Suprapubic skin (tissue), 4 donors: ENCODE results near the gene ZBTB42. TPM values are rescaled to one million over a fixed set of nuclear protein-coding genes. Genes with fewer than 3 reads are reported as not detected.

Experiments used
- DNase-seq, 2 donors: peaks; one replicate each; pipeline ENCODE4 v3.0.0-alpha.2; 2019; ENCODE audit warnings: low spot score in 2 of 2
- H3K27ac ChIP-seq: fragments of 200-600 bp; sonication (generic); one replicate; pipeline ENCODE4 v1.5.1; 2019
- H3K27me3 ChIP-seq: fragments of 200-600 bp; sonication (generic); one replicate; pipeline ENCODE4 v1.5.1; 2019
- H3K36me3 ChIP-seq: fragments of 200-600 bp; sonication (generic); one replicate; pipeline ENCODE4 v1.5.1; 2019
- H3K4me1 ChIP-seq: fragments of 200-600 bp; sonication (generic); one replicate; pipeline ENCODE4 v1.5.1; 2019
- H3K4me3 ChIP-seq: fragments of 200-600 bp; sonication (generic); one replicate; pipeline ENCODE4 v1.5.1; 2019; ENCODE audit warnings: mild to moderate bottlenecking
- H3K9me3 ChIP-seq: fragments of 200-600 bp; sonication (generic); one replicate; pipeline ENCODE4 v1.5.1; 2019
- CTCF ChIP-seq, 2 donors: fragments of 200-600 bp in 1 of 2; fragments of 450-650 bp in 1 of 2; sonication (generic) in 1 of 2; IDR thresholded peaks; one replicate each; pipeline ENCODE4 v1.5.1; 2016 to 2019; ENCODE audit warnings: antibody characterized with exemption in 2 of 2, mild to moderate bottlenecking in 1 of 2, moderate library complexity in 1 of 2
- EP300 ChIP-seq: sonication (generic); formaldehyde crosslinking; IDR thresholded peaks from one replicate; pipeline ENCODE4 v1.6.1; 2017; ENCODE audit warnings: antibody characterized with exemption
- POLR2A ChIP-seq, 2 donors: fragments of 450-650 bp; IDR thresholded peaks; one replicate each; pipeline ENCODE4 v1.6.1; 2017; ENCODE audit warnings: antibody characterized with exemption in 2 of 2, mild to moderate bottlenecking in 2 of 2, moderate library complexity in 2 of 2
- POLR2AphosphoS5 ChIP-seq, 3 donors: sonication (generic); formaldehyde crosslinking; IDR thresholded peaks; one replicate each; pipeline ENCODE4 v1.6.1; 2017; ENCODE audit warnings: antibody characterized with exemption in 3 of 3
- WGBS: methylation state at CpG from one replicate; pipeline ENCODE4 v1.1.5; 2018; 5-methylcytosine and 5-hydroxymethylcytosine counted together
- total RNA-seq, 4 donors: library from RNA; depleted of rRNA; stranded (reverse); fragments of >200 nt; gene quantifications; one replicate each; pipeline ENCODE4 v1.1.0, GENCODE V29; 2016

Gene ZBTB42
- total RNA-seq, 4 donors from 2014 or later, result 3.7 to 9.8 (median 7.8) TPM

GRCh38 chr14:104774453-104775072 lies 26.3 kb upstream of the ZBTB42 start:
- H3K4me1 ChIP-seq, result peaks cover 5% of the 10 kb centered on the region
- peaks cover 76% of the 10 kb centered on the region for H3K36me3 ChIP-seq
- no peak for DNase-seq
- 81% methylated on average over 14 of the region's 20 CpGs for WGBS
- H3K9me3 ChIP-seq, result no peaks in the 10 kb centered on the region
- H3K4me3 ChIP-seq, result no peak overlapping the region
- no peaks in the 10 kb centered on the region for H3K27me3 ChIP-seq
- no peak overlapping the region for H3K27ac ChIP-seq
- TF ChIP-seq CTCF (IDR thresholded peaks at IDR 0.05), result no peak
- no peak for TF ChIP-seq POLR2A (IDR thresholded peaks at IDR 0.05)

GRCh38 chr14:104775073-104775489 lies 25.8 kb upstream of the ZBTB42 start:
- no peak overlapping the region for H3K27ac ChIP-seq
- H3K27me3 ChIP-seq, result no peaks in the 10 kb centered on the region
- WGBS, result 96% methylated on average over 4 of the region's 13 CpGs
- TF ChIP-seq POLR2AphosphoS5 (IDR thresholded peaks at IDR 0.05) (no peak), CTCF (IDR thresholded peaks at IDR 0.05) (no peak), EP300 (no peak), POLR2A (IDR thresholded peaks at IDR 0.05) (no peak)
- peaks cover 5% of the 10 kb centered on the region for H3K4me1 ChIP-seq
- DNase-seq, result no peak
- no peaks in the 10 kb centered on the region for H3K9me3 ChIP-seq
- H3K4me3 ChIP-seq, result no peak overlapping the region
- H3K36me3 ChIP-seq, result peaks cover 82% of the 10 kb centered on the region

GRCh38 chr14:104776481-104776880 lies 24.4 kb upstream of the ZBTB42 start:
- Histone ChIP-seq H3K9me3 (no peaks in the 10 kb centered on the region), H3K4me1 (peaks cover 5% of the 10 kb centered on the region), H3K27ac (no peak overlapping the region), H3K27me3 (no peaks in the 10 kb centered on the region), H3K4me3 (no peak overlapping the region), H3K36me3 (peaks cover 77% of the 10 kb centered on the region)
- no peak for TF ChIP-seq POLR2A (IDR thresholded peaks at IDR 0.05)
- TF ChIP-seq POLR2AphosphoS5 (IDR thresholded peaks at IDR 0.05), result no peak
- TF ChIP-seq EP300, result no peak
- no peak for TF ChIP-seq CTCF (IDR thresholded peaks at IDR 0.05)
- no peak for DNase-seq
- 99% methylated on average over 14 of the region's 15 CpGs for WGBS

GRCh38 chr14:104776961-104777807 lies 23.7 kb upstream of the ZBTB42 start:
- DNase-seq, result no peak
- Histone ChIP-seq H3K27ac (no peak overlapping the region), H3K4me3 (no peak overlapping the region), H3K27me3 (no peaks in the 10 kb centered on the region), H3K36me3 (peaks cover 70% of the 10 kb centered on the region), H3K4me1 (peaks cover 5% of the 10 kb centered on the region), H3K9me3 (no peaks in the 10 kb centered on the region)
- WGBS, result 87% methylated on average over 11 of the region's 16 CpGs
- TF ChIP-seq POLR2AphosphoS5 (IDR thresholded peaks at IDR 0.05) (no peak), POLR2A (IDR thresholded peaks at IDR 0.05) (no peak), CTCF (IDR thresholded peaks at IDR 0.05) (no peak), EP300 (no peak)

GRCh38 chr14:104777808-104778249 lies 23.1 kb upstream of the ZBTB42 start:
- DNase-seq, result no peak
- 76% methylated on average over 10 of the region's 15 CpGs for WGBS
- Histone ChIP-seq H3K9me3 (no peaks in the 10 kb centered on the region), H3K36me3 (peaks cover 63% of the 10 kb centered on the region), H3K4me3 (no peak overlapping the region), H3K4me1 (peaks cover 5% of the 10 kb centered on the region), H3K27ac (no peak overlapping the region), H3K27me3 (no peaks in the 10 kb centered on the region)
- TF ChIP-seq POLR2AphosphoS5 (IDR thresholded peaks at IDR 0.05), result no peak
- TF ChIP-seq POLR2A (IDR thresholded peaks at IDR 0.05), result no peak
- TF ChIP-seq EP300, result no peak
- TF ChIP-seq CTCF (IDR thresholded peaks at IDR 0.05), result no peak
